Fibroblast of villous mesenchyme (primary cell): ENCODE measurements around the gene MEGF9. TPM values are rescaled to one million over a fixed set of nuclear protein-coding genes. Genes with fewer than 3 reads are reported as not detected.
A peak's percentile ranks its signal among the peaks of the same experiment; 100 is the strongest.
"Not testable (repeated sequence)": the region's sequence is repeated elsewhere in the genome, so short reads cannot be mapped to it uniquely, and the experiment has no call there.

Experiments used
- DNase-seq: peaks from one replicate; pipeline ENCODE4 v3.0.0-alpha.2; 2010; ENCODE audit warnings: low read depth
- H3K4me3 ChIP-seq: 2 replicates; pipeline ENCODE4 v1.5.1; 2011; ENCODE audit warnings: low read depth, mild to moderate bottlenecking, low read length
- total RNA-seq: library from RNA; depleted of rRNA; stranded (reverse); fragments of >200 nt; gene quantifications from 2 replicates; pipeline ENCODE4 v1.2.3, GENCODE V29; 2012
- TF ChIP-seq, protein P1 (sequence below): IDR thresholded peaks from 2 replicates; pipeline ENCODE4 v1.5.1; 2012; ENCODE audit warnings: low read depth, mild to moderate bottlenecking, low read length; ENCODE audit not compliant: insufficient read depth

Gene MEGF9
- total RNA-seq, 1 donor, result 4.3 TPM

- no peak overlapping the region for H3K4me3 ChIP-seq
- peak; percentile 10 for DNase-seq
- TF ChIP-seq, protein P1, sequence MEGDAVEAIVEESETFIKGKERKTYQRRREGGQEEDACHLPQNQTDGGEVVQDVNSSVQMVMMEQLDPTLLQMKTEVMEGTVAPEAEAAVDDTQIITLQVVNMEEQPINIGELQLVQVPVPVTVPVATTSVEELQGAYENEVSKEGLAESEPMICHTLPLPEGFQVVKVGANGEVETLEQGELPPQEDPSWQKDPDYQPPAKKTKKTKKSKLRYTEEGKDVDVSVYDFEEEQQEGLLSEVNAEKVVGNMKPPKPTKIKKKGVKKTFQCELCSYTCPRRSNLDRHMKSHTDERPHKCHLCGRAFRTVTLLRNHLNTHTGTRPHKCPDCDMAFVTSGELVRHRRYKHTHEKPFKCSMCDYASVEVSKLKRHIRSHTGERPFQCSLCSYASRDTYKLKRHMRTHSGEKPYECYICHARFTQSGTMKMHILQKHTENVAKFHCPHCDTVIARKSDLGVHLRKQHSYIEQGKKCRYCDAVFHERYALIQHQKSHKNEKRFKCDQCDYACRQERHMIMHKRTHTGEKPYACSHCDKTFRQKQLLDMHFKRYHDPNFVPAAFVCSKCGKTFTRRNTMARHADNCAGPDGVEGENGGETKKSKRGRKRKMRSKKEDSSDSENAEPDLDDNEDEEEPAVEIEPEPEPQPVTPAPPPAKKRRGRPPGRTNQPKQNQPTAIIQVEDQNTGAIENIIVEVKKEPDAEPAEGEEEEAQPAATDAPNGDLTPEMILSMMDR, result no peak
Observed at GRCh38 chr9:120562861-120563443, 151.3 kb downstream of the MEGF9 start.

- TF ChIP-seq, protein P1, result no peak
- no peak overlapping the region for H3K4me3 ChIP-seq
- no peak for DNase-seq
Observed at GRCh38 chr9:120561709-120562108, 152.6 kb downstream of the MEGF9 start.

DNA sequence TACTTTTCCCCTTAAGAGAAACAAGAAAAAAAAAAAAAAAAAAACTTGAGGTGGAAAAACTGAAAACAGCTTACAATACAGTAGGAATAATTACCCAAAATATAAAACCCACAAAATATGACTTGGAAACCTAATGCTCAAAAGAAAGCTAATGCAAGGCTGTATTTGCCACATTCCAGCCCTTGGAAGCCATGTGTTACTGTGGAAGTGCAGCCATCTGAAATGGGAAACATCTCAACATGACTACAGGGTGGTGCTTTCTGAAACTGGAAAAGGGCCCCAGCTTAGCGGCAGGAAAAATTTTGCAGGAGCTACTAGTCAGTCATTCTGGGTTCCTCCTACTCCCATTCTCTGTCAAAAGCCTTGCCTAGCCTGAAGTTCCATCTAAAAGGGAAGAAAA lies 154.7 kb downstream of the MEGF9 start:
- DNase-seq, result no peak
- H3K4me3 ChIP-seq, result no peak overlapping the region
- TF ChIP-seq, protein P1, result no peak

DNA sequence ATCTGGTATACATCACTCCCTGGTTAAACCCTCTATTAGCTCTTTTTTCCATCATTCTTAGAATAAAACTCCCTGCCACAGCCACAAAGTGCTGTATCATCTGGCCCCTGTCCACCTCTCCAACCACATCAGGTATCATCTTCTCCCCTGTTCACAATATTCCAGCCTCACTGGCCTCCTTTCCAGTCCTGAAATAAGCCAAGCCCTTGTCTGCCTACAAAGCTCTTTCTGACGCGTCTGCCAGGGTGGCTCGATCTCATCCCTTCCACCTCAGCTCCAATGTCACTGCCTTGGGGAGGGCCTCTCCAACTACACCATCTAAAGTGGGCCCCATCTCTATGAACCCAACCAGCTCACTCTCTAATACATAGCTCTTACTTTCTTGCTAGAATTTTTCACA lies 155.8 kb downstream of the MEGF9 start:
- H3K4me3 ChIP-seq, result no peak overlapping the region
- no peak for DNase-seq
- TF ChIP-seq, protein P1, result no peak

DNA sequence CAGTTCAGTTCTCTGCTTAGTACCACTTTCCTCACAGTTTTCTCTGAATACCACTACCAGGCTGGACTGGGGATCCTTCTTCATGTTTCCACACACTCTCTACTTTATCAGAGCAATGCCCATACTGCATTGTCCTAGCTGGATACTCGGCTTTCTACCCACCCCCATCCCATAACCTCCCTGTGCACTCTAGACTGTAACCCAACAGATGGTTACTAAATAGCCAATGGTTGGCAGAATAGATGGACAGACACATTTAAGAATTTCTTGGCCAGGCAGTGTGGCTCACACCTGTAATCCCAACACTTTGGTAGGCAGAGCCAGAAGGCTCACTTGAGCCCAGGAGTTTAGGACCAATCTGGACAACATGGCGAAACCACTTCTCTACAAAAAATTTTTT lies 157.1 kb downstream of the MEGF9 start:
- H3K4me3 ChIP-seq, result no peak overlapping the region
- DNase-seq, result no peak
- TF ChIP-seq, protein P1, result no peak

DNA sequence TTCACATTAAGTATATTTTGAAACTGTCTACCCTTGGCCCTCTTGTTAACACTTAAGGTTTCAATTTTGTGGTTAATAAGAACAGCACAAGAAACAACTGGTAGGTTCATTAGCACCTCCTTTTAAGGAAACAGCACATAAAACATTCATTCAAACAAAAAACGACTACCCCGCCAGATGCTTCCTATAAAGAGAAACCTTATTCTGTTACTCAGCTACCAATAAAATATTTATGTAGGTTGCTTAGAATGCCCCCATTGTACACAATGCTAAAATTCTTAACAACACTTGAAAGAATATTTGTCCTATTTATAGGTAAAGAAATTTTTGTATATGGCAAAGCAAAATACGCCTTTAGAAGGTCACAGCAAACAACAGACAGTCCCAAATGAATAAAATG lies 157.5 kb downstream of the MEGF9 start:
- no peak overlapping the region for H3K4me3 ChIP-seq
- TF ChIP-seq, protein P1, result no peak
- DNase-seq, result no peak

- TF ChIP-seq, protein P1, result no peak
- no peak overlapping the region for H3K4me3 ChIP-seq
- no peak for DNase-seq
Observed at GRCh38 chr9:120555839-120556238, 158.4 kb downstream of the MEGF9 start.

GRCh38 chr9:120552210-120552704 lies 162.0 kb downstream of the MEGF9 start:
- DNase-seq, H3K4me3 ChIP-seq: not testable (repeated sequence)
